Lower leg skin (tissue), 4 donors: ENCODE results near the gene B3GNT9. TPM values are rescaled to one million over a fixed set of nuclear protein-coding genes. Genes with fewer than 3 reads are reported as not detected.

Source experiments
- DNase-seq, 2 donors: peaks; one replicate each; pipeline ENCODE4 v3.0.0-alpha.2; 2019; ENCODE audit warnings: low spot score in 2 of 2
- H3K4me3 ChIP-seq: fragments of 200-600 bp; sonication (generic); 2 replicates; pipeline ENCODE4 v1.5.1; 2017; ENCODE audit warnings: mild to moderate bottlenecking, low read depth; ENCODE audit not compliant: poor library complexity, severe bottlenecking
- POLR2A ChIP-seq, 2 donors: fragments of 450-650 bp; IDR thresholded peaks; one replicate each; pipeline ENCODE4 v1.6.1; 2016 to 2017; ENCODE audit warnings: antibody characterized with exemption in 2 of 2, mild to moderate bottlenecking in 1 of 2, moderate library complexity in 1 of 2
- WGBS, 2 donors: methylation state at CpG; one replicate each; pipeline ENCODE4 v1.1.5; 2018; 5-methylcytosine and 5-hydroxymethylcytosine counted together
- intact Hi-C: fragments of 100-400 bp; cut with DNase I; formaldehyde crosslinking; loops from one replicate; pipeline ENCODE4 v1.15.0; 2023; ENCODE audit warnings: low total_unique reads
- total RNA-seq, 4 donors: library from RNA; depleted of rRNA; stranded (reverse); fragments of >200 nt; gene quantifications; one replicate each; pipeline ENCODE4 v1.1.0, GENCODE V29; 2016
- TF ChIP-seq, protein P1 (sequence below), 3 donors: fragments of 450-650 bp; IDR thresholded peaks; one replicate each; pipeline ENCODE4 v1.5.1; 2016; ENCODE audit warnings: antibody characterized with exemption in 3 of 3, mild to moderate bottlenecking in 3 of 3, moderate library complexity in 2 of 3

B3GNT9 gene
- total RNA-seq, 4 donors from 2014 or later: 10.3 to 18.0 (median 13.3) TPM

DNA sequence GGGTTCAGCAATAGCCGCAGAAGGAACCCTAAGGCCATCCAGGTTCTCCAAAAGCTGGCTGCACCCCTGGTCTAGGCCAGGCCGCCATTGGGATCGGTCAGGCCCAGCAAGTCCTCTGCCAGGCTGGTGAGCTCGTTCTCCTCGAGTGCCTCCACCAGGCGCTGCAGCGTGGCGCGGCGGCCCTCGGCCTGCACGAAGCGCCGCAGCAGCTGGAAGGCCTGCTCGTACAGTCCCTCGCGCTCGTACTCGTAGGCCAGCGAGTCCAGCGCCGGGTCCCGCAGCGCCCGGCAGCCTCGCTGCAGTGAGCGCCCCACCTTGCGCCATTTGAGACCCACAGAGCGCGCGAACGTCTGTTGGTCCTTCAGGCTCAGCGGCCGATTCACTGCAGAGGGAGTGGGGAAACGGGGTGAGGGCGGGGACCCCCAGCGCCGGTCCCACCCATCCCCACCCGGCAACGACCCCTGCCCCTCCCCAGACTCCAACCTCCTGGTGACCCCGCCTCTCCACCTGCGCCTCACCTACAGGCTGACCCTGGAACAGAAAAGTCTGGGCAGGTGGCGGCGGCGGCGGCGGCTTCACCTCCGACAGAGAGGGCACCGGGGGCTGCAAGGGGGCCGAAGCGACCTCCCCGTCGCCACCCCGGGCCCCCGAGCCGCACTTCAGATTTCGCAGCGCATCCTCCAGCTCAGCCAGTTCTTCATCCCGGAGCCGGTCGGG is 3.9 kb upstream of the B3GNT9 start:
- no peak overlapping the region for H3K4me3 ChIP-seq
- 30 to 42% methylated on average over 34 to 47 of the region's 61 CpGs for WGBS, 2 donors
- intact Hi-C loops: loop anchor here (5.0 kb wide), 1 partner anchor 177 kb away; no protein-coding TSS in a partner anchor
- TF ChIP-seq, protein P1, sequence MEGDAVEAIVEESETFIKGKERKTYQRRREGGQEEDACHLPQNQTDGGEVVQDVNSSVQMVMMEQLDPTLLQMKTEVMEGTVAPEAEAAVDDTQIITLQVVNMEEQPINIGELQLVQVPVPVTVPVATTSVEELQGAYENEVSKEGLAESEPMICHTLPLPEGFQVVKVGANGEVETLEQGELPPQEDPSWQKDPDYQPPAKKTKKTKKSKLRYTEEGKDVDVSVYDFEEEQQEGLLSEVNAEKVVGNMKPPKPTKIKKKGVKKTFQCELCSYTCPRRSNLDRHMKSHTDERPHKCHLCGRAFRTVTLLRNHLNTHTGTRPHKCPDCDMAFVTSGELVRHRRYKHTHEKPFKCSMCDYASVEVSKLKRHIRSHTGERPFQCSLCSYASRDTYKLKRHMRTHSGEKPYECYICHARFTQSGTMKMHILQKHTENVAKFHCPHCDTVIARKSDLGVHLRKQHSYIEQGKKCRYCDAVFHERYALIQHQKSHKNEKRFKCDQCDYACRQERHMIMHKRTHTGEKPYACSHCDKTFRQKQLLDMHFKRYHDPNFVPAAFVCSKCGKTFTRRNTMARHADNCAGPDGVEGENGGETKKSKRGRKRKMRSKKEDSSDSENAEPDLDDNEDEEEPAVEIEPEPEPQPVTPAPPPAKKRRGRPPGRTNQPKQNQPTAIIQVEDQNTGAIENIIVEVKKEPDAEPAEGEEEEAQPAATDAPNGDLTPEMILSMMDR (IDR thresholded peaks at IDR 0.05): no peak
- no peak for TF ChIP-seq POLR2A (IDR thresholded peaks at IDR 0.05)
- DNase-seq: no peak

DNA sequence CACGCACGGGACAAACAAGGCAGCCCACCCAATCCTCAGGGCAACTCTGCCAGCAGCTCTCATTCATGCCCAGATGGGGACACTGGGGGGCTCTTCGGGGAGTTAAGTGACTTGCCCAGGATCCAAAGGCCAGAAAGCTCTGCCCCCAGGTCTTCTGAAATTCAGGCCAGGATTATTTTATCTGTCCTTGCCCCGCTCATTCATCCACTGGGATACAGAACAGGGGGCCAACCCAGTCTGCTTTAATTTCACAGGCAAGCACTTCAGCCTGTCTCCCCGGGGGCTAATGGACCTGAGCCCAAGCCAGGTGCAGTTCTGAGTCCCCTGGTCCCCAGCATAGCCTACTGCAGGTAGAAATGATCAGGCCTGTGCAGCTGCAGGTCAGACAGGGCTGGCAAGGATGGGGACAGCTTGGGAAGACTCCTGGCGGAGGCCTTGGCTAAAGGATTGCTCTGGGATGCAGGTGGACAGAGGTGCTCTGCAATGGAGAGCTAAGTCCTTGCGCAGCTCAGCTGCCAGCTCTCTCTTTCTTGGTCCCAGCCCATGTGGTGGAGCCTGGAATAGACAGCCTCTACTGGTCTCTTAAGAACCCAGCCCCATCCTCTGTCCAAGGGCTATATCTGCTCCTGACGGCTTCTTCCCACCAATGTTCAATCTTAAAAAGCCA is 766 bp upstream of the B3GNT9 start:
- no peak overlapping the region for H3K4me3 ChIP-seq
- 47 to 52% methylated on average over 8 of the region's 8 CpGs for WGBS, 2 donors
- no peak for DNase-seq

GRCh38 chr16:67150047-67150832 is 558 bp downstream of the B3GNT9 start:
- DNase-seq: peak in 1 of 2 donors; percentile 89
- 4 to 11% methylated on average over 13 to 32 of the region's 94 CpGs for WGBS, 2 donors
- TF ChIP-seq, protein P1 (IDR thresholded peaks at IDR 0.05): no peak
- TF ChIP-seq POLR2A (IDR thresholded peaks at IDR 0.05): no peak
- intact Hi-C loops: no loop called here
- H3K4me3 ChIP-seq: peak overlapping the region; percentile 55

More for the DNA sequence above, 766 bp upstream of the B3GNT9 start:
- intact Hi-C loops: no loop called here
- TF ChIP-seq, protein P1 (IDR thresholded peaks at IDR 0.05): no peak
- TF ChIP-seq POLR2A (IDR thresholded peaks at IDR 0.05): no peak

DNA sequence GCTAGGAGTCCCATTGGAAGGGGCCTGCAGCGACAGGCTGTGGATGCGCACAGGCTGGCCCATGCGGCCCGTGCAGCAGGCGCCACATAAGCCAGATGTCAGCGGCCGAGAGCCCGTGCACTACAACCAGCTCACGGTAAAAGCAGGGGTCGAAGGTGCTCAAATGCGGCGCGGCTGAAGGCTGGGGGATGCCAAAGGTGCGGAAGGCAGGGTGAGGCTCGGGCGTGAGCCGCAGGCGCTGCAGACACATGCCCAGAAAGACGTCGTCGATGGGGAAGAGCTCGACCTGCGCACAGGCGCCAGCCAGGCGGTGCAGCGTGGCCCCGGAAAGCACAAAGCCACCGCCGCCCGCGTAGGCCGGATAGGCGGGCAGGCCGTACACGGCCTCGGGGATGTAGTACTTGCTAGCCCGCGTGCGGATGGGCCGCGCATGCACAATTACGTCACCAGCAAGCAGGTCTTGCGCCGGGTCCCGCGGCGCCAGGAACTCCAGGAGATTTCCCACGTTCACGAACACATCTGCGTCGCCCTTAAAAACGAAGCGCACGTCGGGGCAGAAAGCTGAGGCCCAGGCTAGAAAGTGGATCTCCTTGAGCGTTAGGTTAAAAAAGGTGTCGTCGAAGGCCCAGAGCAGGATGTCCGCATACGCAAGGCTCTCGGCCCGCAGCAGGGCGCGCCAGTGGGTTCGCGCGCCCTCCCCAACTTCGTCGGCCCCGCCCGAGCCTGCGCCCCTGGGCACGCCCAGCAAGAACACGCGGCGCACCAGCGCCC is 1.3 kb downstream of the B3GNT9 start:
- TF ChIP-seq, protein P1 (IDR thresholded peaks at IDR 0.05): no peak
- TF ChIP-seq POLR2A (IDR thresholded peaks at IDR 0.05): no peak
- intact Hi-C loops: no loop called here
- DNase-seq: peak in 1 of 2 donors; percentile 86

DNA sequence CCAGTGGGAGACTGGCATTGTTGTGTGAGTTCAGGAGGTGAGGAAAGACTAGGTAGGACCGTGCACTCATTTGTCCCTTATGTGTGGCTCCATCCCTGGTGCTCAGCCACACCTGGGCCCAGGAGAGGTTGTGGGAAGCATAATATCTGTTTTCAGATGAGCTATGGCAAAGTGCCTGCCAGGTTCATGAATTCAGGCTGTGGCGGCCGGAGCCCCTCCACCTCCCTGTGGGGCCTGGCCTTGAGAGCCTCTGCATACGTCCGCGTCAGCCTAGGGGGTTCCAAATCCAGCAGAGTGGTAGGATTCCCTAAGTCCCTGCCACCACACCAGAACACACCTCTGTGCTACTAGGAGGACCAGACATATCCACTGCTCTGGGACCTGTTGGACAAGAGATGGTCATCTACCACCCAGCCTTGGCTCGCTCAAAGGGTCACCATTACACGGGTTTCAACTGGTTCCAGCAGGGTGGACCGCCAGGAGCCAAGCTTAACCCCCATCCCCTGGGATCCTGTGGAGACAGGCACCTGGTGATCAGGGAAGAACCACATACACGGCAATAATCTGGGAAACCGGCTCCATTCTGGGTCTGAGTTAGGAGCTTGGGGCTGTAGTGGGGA is 2.0 kb downstream of the B3GNT9 start:
- DNase-seq: no peak
- 79 to 85% methylated on average over 9 to 10 of the region's 11 CpGs for WGBS, 2 donors
- H3K4me3 ChIP-seq: no peak overlapping the region
- intact Hi-C loops: no loop called here
- no peak for TF ChIP-seq POLR2A (IDR thresholded peaks at IDR 0.05)

More for the DNA sequence above, 1.3 kb downstream of the B3GNT9 start:
- 82% methylated on average over 71 to 74 of the region's 77 CpGs for WGBS, 2 donors
- no peak overlapping the region for H3K4me3 ChIP-seq
